ENCODE results near the gene MYRIP. TPM values are rescaled to one million over a fixed set of nuclear protein-coding genes. Genes with fewer than 3 reads are reported as not detected.

The MYRIP gene
- total RNA-seq, 1 donor from 2014 or later, result 0.53 TPM

DNA sequence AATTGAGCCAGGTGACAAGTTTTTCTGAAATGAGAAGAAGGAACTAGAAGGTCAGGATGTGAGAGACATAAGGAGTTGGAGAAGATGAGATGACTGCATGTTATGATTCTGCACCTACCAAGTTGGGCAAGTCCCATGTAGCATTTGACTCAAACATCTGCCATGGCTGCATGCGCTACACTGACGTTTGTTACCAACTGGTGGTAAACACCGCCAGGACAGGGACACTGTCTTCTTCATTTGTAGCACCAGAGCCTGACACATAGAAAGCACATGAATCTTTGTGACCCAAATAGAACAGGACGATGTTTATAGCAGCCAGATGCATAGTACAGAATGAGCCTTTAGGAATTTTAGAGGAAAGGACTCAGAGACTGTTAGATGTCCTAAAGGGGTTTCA is 236.7 kb downstream of the MYRIP start:
- Mint-ChIP-seq H3K4me1 (ENCODE audit: unreplicated experiment) (no peaks in the 10 kb centered on the region), H3K27ac (no peak overlapping the region), H3K9me3 (peaks cover 3% of the 10 kb centered on the region), H3K4me3 (no peak overlapping the region), H3K36me3 (no peaks in the 10 kb centered on the region), H3K27me3 (peaks cover 4% of the 10 kb centered on the region)
- TF ChIP-seq, protein P1, sequence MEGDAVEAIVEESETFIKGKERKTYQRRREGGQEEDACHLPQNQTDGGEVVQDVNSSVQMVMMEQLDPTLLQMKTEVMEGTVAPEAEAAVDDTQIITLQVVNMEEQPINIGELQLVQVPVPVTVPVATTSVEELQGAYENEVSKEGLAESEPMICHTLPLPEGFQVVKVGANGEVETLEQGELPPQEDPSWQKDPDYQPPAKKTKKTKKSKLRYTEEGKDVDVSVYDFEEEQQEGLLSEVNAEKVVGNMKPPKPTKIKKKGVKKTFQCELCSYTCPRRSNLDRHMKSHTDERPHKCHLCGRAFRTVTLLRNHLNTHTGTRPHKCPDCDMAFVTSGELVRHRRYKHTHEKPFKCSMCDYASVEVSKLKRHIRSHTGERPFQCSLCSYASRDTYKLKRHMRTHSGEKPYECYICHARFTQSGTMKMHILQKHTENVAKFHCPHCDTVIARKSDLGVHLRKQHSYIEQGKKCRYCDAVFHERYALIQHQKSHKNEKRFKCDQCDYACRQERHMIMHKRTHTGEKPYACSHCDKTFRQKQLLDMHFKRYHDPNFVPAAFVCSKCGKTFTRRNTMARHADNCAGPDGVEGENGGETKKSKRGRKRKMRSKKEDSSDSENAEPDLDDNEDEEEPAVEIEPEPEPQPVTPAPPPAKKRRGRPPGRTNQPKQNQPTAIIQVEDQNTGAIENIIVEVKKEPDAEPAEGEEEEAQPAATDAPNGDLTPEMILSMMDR (conservative IDR thresholded peaks at IDR 0.05), result no peak
- no peak for DNase-seq (ENCODE audit: extremely low spot score, unreplicated experiment)

- Mint-ChIP-seq H3K27me3 (peaks cover 4% of the 10 kb centered on the region), H3K36me3 (no peaks in the 10 kb centered on the region), H3K4me1 (ENCODE audit: unreplicated experiment) (no peaks in the 10 kb centered on the region), H3K9me3 (peaks cover 3% of the 10 kb centered on the region), H3K27ac (no peak overlapping the region), H3K4me3 (no peak overlapping the region)
- DNase-seq (ENCODE audit: extremely low spot score, unreplicated experiment), result no peak
- TF ChIP-seq, protein P1 (conservative IDR thresholded peaks at IDR 0.05), result no peak
These were observed 238.0 kb downstream of the MYRIP start for GRCh38 chr3:40047406-40047805.

DNA sequence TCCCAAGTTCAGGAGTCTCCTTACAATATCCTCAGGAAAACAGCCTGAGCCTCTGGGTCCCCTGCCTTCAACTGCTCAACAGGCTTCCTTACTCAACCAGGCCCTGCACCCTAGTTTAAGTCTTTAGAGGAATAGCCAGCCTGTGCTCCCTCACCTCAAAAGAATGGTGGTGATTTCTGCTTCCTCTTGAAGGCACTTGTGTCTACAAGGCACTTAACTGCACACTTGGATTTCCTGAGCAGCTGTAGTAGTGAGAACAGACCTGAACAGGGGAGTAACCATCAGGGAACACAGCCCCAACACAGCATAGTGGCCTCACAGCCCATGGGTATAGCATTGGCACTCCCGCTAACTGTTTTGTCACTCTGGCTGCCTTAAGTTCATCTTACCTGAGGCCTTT is 244.3 kb downstream of the MYRIP start:
- no peaks in the 10 kb centered on the region for H3K36me3 Mint-ChIP-seq
- no peaks in the 10 kb centered on the region for H3K27me3 Mint-ChIP-seq
- no peak overlapping the region for H3K27ac Mint-ChIP-seq
- TF ChIP-seq, protein P1 (conservative IDR thresholded peaks at IDR 0.05), result no peak
- no peak for DNase-seq (ENCODE audit: extremely low spot score, unreplicated experiment)
- no peaks in the 10 kb centered on the region for H3K4me1 Mint-ChIP-seq (ENCODE audit: unreplicated experiment)
- H3K4me3 Mint-ChIP-seq, result no peak overlapping the region
- H3K9me3 Mint-ChIP-seq, result peaks cover 3% of the 10 kb centered on the region

DNA sequence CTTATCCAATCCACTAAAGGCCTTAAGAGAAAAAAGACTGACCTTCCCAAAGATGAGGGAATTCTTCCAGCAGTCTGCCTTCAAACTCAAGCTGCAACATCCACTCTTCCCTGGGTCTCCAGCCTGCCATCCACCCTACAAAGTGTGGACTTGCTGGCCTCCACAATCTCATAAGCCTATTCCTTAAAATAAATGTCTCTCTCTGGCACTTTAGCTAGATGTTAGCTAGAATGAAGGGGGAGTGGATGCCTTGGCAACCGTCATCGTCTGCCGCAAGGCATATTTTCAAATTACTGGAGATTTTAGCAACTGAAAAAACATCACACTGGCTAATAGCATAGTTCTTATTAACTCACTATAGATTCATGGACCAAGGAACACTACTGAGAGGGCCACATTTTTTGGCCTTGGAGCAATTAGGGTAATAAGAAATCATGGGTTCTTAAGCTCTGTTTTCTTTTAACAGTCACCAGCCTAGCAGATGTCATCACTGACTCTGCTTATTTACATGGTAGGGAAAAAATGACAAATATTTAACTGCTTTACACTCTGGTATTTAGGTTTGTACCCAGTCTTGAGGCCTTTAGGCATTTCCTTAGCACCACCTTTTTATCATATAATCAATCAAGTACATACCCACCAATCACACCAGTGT is 245.3 kb downstream of the MYRIP start:
- Mint-ChIP-seq H3K27me3 (peaks cover 5% of the 10 kb centered on the region), H3K9me3 (peaks cover 3% of the 10 kb centered on the region), H3K4me1 (ENCODE audit: unreplicated experiment) (no peaks in the 10 kb centered on the region), H3K4me3 (no peak overlapping the region), H3K36me3 (no peaks in the 10 kb centered on the region), H3K27ac (peak overlapping the region; percentile 55)
- DNase-seq (ENCODE audit: extremely low spot score, unreplicated experiment), result no peak
- TF ChIP-seq, protein P1 (conservative IDR thresholded peaks at IDR 0.05), result no peak

GRCh38 chr3:40055361-40055760 is 246.0 kb downstream of the MYRIP start:
- Mint-ChIP-seq H3K4me1 (ENCODE audit: unreplicated experiment) (no peaks in the 10 kb centered on the region), H3K27me3 (peaks cover 5% of the 10 kb centered on the region), H3K36me3 (no peaks in the 10 kb centered on the region), H3K27ac (no peak overlapping the region), H3K9me3 (peaks cover 3% of the 10 kb centered on the region), H3K4me3 (no peak overlapping the region)
- no peak for DNase-seq (ENCODE audit: extremely low spot score, unreplicated experiment)
- TF ChIP-seq, protein P1 (conservative IDR thresholded peaks at IDR 0.05), result no peak

Data from type B pancreatic cell (in vitro differentiated cells).